ENCODE data around the gene ZFPM1.

- TF ChIP-seq CTCF (conservative IDR thresholded peaks at IDR 0.05; ENCODE audit: low read length): no peak
- TF ChIP-seq EZH2phosphoT487 (IDR thresholded peaks at IDR 0.05; ENCODE audit: borderline replicate concordance, low read depth, low read length): no peak
Observed at GRCh38 chr16:88549671-88550245, 96.7 kb downstream of the ZFPM1 start.

Data from OCI-LY7 (cell line).